NCI-H526 treated with DMSO at 0.1 percent for 48 hours (cell line): ENCODE results near the gene GNAO1.

Source experiments
- DNase-seq: peaks from one replicate; lab custom pipeline; 2025; lab: John Stamatoyannopoulos, UW

Gene GNAO1

DNA sequence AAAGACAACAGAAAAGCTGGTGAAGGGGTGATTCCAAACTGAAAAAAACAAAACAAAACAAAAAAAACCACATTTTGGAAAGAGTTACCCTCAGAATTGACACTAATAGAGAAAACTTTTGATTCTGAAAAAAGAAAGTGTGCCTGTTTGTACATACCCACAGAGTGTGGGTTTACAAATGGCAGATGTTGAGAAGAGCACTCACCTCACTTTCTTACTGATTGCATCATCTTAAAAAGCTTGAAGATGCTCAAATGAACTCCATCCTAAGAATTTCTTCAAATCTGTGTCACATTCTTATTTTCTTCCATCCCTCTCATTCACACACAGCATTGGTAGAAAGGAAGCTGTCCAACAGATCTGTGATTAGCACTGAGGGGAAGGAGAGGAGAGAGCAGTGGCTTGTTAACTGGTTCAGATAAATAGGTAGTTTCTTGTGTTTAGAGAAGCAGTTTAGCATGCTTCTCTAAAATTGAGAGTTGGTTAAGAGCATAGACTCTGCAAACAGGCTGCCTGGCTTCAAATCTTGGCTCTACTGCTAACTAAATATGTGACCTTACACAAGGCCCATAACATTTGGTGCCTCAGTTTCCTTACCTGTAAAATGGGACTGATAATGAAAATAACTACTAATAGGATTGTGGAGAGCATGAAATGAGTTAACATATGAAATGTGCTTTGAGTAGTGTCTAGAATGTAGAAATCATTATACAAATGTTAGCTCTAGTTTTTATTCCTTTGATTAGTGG, 6.9 kb downstream of the GNAO1 start:
- no peak for DNase-seq

DNA sequence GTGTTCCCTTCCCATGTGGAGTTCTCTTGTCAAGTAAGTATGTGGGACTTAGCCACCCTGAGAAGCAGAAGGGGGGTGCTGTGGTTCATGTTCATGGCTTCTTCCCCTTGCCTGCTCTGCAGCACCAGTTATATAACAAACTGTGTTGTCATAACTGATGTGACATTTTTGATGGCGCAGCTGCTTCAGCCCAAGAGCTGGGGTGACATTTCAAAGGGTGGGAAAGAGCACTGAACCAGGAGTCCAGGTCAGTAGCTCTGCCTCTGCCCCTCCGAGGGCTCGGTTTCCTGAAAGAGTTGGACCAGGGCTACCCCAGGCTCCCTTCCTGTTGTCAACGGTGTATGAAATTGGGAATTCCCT, 7.4 kb downstream of the GNAO1 start:
- DNase-seq = no peak

DNA sequence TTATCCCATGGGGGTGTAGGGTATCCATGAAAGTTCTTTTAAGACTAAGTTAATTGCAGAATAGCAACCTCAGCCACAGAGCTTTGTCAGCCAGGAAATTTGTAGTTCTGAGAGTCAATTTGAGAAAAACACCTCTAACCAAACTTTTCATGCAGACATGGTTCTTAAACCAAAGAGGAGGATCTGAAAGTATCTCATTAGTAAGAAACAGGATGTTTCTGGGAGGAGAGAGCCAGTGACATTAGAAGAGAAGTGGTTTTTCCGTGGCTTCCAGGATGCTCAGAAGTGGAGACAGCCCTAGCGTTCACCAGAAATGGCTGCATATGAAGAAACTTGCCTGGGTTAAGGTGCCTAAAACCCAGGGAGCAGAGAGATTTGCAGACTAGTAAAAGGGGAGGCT, 7.9 kb downstream of the GNAO1 start:
- DNase-seq = no peak

DNA sequence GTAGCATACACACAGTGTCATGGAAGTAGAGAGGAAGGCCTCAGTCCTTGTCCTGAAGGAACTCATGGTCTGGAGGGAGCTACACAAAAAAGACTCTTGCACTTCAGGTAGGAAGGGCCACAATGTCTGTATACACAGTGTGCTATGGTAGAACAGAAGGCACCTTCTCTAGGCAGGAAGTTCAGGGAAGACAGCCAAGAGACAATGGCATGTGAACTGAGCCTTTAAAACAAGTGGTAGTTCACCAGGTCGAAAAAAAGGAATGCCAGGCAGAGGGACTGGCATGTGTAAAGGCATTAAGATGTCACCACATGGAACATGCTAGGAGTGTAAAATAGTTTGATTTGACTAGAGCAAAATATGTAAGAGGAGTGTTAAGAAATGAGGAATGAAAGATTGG, 9.7 kb downstream of the GNAO1 start:
- no peak for DNase-seq

DNA sequence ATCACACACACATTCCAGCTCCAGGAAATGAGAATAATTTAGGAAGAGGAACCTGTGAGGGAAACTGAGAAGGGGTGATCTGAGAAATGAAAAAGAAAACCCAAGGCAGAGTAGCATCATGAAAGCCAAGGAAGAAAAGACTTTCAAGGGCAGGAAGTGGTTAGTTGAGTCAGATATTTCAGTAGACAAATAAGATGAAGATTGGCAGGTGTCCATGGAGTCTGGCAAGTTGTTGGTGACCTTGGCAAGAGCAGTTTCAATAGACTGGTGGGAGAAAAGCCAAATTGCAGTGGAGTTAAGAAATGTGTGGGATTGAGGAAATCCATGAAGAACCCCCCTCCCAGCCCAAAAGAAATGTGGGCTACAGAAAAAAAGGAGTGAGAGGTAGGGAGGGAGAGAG, 10.7 kb downstream of the GNAO1 start:
- no peak for DNase-seq

DNA sequence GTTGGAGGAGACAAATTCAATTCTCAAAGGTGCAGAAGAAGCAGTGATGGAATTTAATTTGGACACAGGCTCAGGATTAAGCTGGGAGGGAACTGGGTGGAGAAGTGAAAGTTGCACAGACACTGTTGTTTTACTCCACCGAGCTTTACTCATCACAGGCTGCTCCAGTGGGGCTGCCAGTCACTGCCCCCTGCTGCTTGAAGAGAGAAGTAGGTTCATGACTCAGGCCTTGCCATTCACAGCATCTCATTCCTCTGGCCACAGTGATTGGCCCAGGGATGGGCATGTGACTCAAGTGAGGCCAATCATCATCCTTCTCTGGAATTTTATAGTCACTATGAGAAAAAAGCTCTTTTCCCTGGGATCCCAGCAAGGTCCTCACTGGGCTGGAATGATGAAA, 11.8 kb downstream of the GNAO1 start:
- no peak for DNase-seq

DNA sequence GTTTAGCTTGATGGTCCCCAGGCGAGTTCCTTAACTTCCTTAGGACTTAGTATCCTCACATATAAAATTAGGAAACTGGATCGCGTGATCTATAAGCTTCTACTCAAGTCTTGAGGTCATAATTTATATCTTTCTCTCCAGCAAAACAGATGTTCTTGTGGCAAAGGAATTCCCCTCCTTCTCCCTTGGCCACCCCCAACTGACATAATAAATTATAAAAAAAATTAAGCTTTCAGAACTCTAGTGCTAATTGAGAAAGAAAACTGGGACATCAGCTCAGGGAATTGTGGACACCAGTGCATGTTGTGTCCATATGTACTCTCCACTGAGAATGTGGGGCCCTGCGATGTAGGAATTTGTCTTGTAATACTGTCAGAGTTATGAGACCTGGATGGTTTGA, 13.5 kb downstream of the GNAO1 start:
- DNase-seq = no peak

DNA sequence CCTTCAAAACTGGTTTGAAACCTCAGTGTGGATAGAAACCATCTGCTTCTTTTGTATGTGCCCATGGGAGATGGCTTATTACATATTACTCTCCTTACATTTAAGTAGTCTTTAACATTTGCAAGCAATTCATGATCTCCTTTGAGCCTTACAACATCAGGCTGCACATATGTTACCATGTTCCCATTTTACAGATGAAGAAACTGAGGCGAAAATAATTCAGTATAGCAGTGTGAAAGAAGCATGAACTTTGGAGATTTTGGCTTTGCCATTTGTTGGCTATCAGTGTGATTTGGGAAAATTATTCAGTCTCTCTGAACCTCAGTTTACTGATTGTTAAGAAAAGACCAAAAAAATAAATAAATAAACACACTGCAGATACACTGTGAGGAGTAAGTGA, 15.7 kb downstream of the GNAO1 start:
- DNase-seq = no peak

DNA sequence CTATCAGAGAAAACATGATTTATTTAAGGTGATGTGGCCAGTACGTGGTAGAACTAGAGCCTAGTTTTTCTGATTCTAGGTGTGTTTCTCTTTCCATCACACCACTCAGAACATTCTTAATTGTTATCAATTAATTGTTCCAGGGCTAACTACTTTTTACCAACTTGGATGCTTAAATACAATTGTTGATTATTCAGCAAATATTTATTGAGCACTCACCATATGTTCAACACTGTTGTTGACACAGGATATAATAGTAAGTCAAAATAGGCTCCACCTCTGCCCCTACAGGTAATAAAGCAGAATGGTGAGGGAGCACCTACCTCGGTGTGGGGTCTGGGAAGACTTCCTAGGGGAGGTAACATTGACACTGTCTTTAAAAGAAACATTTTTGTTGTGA, 16.1 kb downstream of the GNAO1 start:
- DNase-seq = no peak

DNA sequence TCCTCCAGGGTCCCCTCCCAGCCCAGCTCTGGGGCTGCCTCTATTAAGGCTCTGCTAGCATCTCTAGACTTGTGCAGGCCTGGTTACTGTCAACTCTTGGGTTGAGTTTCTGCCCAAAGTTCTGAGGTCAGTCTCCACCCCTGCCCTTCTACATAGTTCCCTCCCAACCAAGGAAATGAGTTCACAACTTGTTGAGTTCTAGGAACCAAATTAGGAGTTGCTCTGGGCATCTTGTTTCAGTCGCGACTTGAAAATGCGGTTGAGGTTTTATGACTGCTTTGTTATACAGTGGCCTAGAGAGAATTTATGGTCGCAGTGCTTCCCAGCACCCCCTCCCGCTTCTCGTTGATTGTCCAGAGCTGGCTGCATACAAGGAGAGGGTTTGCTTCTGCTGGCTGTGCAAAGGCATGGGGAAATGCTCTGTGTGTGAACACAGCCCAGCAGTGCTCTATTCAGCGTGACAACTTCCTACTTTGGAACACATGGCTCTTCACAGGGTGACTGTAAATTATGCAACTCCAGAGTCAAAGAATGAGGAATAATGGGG, 20.2 kb downstream of the GNAO1 start:
- DNase-seq = no peak

DNA sequence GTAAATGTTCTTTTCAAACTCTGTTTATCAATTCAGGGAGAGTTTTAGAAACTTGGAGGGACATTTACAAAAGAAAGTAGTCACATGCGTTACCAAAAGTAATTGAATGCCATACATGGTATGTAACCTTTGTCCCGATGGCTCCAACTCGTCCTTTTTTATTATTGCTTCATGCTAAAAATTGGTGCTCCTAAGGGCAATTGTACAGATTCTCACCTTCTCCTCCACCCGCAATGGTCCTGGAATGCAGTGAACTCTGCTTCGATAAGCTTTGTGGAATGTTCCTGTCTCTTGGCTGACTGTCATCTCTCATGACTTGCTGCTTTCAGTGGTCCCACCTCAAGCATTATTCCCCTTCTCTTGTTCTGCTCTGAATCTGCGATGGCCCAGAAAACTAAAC, 20.9 kb downstream of the GNAO1 start:
- DNase-seq = no peak

DNA sequence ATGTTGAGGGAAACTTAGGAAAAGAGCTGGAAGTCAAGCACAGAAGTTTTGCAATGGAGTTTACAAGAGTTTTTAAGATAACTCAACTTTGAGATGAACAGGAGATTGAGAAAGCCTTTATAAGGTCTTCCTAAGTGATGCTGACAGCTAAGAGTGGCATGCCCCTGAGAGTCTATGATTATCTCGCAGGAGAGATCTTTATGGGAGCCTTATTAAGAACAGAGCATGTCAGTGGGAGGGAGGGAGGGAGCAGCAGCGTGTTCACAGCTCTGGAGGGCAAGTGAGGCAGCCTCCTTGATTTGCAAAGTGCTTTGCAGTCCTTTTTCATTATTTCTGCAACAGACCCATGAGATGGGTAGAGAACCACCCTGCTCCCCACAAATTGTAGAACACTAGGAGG, 30.7 kb downstream of the GNAO1 start:
- DNase-seq = no peak

DNA sequence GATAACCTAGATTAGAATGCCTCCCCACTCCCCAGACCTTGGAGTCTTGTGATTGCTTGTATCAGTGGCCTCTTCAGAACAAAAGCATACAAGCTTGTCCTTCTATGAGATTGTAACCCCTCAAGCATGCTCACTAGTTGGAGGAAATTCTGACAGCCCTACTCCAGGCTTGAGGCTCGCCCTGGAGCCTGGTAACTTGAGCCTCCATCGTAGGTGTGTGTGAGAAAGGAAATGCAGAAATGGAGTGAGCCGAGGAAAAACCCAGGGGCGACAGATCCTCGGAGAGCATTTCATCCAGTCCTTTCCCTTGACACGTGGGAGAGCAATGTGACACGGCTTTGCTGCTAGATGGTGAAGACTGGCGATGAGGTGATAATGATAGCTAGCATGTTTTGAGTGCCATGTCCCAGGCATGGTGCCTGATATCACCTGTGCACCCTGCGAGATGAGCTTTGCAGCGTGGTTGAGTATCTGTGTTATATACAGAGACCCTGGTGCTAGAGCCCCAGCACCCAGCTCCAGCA, 31.2 kb downstream of the GNAO1 start:
- DNase-seq = no peak

DNA sequence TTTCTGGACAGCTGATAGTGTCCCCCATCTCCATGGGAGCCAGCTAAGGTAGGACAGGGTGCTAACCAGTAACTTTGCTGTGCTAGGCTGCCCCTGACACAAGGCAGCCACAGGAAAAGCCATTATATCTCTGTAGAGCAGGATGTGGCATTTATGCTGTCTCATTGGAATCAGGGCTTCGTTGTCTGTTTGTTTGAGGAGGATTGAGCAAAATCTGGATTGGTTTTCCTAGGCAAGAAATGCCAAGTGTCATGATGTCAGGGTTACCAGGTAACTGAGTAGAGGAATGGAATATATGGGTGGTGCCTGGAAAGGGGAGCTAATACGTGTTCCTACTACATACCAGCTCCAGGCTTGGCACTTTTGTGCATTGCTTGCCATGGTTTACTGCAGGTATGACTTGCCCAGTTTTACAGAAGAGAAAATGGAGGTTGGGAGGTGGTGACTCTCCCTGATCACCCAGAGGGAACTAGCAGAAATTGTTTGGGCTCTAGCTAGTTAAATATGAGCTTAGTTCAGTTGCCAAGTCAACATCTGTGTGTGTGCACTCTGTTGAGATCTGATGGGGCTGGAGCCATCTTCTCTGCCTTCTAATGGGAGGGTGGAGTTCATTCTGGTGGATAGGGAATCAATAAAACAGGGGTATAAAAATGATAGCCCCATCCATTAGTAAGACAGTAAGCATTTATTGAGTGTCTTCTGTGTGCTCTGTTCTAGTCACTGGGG, 33.9 kb downstream of the GNAO1 start:
- no peak for DNase-seq

DNA sequence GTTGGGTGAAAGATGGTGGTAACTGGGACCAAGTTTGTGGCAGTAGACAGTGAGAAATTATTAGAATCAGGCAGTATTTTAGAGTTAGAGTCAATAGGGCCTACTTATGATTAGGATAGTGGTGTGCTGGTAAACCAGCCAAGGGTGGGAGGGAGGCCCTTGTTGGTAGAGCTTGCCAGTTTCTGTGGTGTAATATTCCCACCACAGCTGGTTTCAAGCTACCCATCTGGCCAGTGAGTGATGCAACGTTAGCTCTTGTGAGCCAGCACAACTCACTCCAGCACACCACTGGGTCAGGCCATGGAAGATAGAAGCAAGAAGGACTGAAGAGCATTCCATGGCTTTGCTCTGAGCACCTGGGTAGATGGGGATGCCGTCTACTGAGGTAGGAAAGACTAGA, 34.9 kb downstream of the GNAO1 start:
- DNase-seq = no peak

DNA sequence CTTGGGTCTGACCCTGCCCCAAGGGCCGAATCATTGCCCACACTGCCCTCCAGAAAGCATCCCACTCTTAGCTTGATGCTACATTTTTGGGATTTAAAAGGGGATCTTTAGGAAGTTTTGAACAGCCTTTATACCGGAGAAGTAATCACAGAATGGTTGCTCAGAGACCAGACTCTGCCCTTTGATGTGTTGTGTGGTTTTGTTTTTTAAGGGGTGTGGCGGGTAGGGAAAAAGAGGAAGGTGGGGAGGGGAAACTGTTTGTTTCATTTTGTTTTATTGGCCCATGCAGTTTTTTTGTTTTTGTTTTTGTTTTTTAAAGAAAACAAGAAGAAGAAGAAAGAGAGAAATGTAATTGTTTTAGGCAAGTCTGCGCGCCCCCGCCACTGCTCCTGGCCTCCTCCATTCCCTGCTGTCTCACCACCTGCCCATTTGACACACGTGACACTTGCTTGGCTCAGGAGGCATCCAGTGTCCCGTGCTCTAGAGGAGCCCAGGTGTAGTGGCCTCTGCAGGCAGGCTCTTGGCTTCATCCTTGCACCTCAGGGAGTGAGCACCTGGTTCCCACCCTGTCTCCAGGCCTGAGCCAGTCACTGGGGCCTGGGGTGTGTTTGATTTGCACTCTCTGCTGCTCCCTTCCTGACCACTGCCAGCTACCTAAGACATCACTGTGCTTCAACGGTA, 35.7 kb downstream of the GNAO1 start:
- no peak for DNase-seq

DNA sequence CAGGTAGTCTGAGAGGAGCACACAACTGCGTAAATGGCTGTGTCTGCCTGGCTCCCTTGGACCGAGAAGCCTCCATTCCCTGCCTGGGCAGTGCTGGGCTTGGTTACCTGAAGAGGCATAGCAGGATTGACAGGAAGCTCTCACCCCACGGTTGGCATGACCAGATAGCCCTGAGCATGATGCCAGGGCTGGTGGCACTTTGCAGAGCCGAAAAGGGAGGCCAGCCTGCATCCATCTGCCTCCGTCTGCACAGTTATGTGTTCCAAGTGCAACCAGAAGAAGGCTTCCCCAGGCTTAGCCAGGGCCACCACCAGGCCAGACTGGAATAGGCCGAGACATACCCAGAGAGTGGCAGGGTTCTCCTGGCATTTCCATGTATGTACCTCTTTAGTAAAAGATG, 36.6 kb downstream of the GNAO1 start:
- no peak for DNase-seq

DNA sequence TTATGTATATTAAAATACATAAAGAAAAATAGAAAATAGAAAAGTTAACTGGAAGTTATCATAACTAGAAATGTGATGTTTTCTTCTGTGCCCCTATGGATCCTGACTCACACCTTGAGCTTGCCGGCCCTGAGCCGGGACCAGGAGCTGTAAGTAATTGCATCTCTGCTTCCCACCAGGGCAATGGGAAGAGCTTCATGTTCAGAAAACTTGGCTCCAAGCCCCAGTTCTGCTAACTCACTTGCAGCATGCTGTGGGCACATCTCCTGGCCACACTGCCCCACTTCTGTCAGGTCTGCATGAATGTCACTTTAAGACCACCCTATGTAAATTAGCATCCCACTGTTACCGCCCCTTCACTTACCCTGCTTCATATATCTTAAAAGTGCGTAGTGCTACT, 37.2 kb downstream of the GNAO1 start:
- DNase-seq = no peak

DNA sequence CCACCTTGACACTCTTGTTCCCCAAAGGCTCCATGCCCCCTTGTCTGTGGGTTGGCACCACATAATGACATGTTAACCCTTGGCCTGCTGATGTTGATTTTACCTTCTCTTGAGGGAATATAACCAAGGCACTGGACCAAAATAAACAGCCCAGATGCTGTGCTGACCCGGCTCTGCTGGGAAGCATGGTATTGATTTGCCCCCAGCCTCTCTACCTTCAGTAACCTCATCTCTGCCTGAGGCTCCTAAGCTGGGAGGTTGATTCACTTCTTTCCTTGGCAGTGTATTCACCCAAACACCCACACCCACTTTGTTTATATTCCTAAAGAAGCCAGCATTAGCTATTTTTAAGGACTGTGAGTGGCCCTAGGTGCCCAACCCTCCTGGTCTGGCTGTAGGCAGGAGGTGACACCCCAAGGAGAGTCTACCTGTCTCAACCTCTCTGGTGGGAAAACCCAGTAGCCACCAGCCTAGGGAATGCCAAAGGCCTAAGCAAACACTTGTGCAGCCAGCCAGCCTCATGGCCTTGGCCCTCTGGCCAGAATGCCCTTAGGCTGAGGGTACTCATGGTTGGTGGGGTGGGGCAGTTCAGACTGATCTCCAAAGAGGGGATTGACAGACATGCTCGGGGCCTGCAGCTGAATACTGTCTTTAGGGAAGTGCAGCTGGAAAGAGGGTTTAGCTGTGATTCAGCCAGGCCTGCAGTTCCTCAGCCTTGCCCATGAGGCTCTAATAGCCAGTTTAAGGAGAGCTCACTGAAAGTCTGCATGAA, 42.7 kb downstream of the GNAO1 start:
- no peak for DNase-seq

DNA sequence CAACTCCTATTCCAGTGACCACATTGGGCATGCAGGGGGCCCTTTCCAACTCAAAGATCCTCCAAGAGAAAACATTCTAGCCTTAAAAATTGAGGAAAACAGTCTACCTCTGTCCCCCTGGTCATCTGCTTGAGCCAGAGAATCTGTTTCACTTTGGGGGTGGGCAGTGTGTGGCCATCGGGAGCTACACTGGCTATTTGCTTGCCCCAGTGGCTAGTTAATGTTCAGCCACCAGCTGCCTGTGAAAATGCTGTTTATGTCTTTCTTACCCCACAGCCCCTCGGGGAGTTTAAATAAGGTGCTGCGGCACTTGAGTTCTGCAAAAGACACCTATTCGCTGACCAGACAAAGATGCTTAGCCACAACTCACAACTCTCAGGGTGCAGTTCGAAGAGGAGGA, 43.4 kb downstream of the GNAO1 start:
- DNase-seq = no peak

DNA sequence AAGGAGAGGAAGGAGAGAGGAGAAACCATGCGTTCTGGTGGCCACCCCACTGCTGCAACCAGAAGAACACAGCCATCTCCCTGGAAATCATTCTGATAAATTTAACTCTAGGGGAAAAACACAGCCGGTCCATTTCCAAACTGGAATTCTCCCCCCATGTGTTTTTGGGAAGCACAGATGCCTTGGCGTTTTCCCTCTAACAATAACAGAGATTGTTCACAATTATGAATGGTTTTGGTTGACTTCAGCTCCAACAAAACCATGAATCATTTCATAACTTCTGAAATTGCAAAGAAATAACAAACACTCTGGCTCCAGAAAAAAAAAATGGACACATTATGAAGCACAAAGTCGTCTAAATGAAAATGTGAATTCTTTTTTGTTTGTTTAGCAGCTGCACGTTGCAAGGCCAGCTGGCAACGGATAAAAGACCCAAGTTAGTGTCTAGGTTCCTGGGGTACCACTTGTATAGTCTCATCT, 46.2 kb downstream of the GNAO1 start:
- DNase-seq = no peak

DNA sequence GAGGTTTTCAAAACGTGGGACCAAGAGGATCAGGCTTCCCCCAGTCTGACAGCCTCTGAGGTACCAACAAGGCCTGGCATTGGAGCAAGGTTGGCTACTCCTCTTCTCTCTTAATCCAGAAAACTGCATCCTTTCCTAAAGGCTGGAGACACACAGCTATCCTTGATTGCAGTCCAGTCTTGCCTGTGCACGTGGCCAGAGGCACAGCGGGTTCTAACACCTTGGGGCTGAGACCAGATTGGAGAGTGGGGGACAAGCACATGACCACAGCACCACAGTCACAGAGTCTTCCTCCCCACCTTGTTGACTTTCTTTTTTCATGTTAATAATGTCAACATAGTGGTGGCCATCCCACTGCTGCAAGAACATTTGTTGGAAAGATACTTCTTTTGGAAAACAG, 46.9 kb downstream of the GNAO1 start:
- DNase-seq = no peak
